ENCODE data around the gene MAFG. TPM values are rescaled to one million over a fixed set of nuclear protein-coding genes. Genes with fewer than 3 reads are reported as not detected.

Gene MAFG
- total and polyA plus RNA-seq, 2 experiments from 2014 or later: 17.2 to 33.4 TPM

- no peaks in the 10 kb centered on the region for H3K9me2 ChIP-seq (ENCODE audit: insufficient read depth)
- ATAC-seq (peak; percentile 3; the same call in 2 of the 3 replicates), DNase-seq (ENCODE audit: low spot score) (no peak)
- Mint-ChIP-seq H3K27ac (peak within 1 kb of the TSS; percentile 91; the same call in 1 of the 2 replicates), H3K27me3 (ENCODE audit: insufficient read depth, low read depth, poor library complexity) (peaks cover 46% of the 10 kb centered on the region), H3K36me3 (ENCODE audit: low read depth) (peaks cover 8% of the 10 kb centered on the region; the same call in 2 of the 3 replicates), H3K9me3 (no peaks in the 10 kb centered on the region; the same call in 2 of the 3 replicates), H3K4me1 (peaks cover 22% of the 10 kb centered on the region), H3K4me3 (peak within 1 kb of the TSS; percentile 84)
- no peaks in the 10 kb centered on the region for H3K27me3 ChIP-seq (ENCODE audit: insufficient read depth)
- H3K4me3 ChIP-seq: peak within 1 kb of the TSS; percentile 96
- H3K27ac ChIP-seq (ENCODE audit: low read depth): peak within 1 kb of the TSS; percentile 79
- H2AFZ ChIP-seq: peak within 1 kb of the TSS; percentile 87
- H3F3A ChIP-seq (replicated peaks; ENCODE audit: low read depth): peaks cover 38% of the 10 kb centered on the region
- peaks cover 12% of the 10 kb centered on the region for H3K4me1 ChIP-seq (ENCODE audit: insufficient read depth)
- H3K4me2 ChIP-seq: peak within 1 kb of the TSS; percentile 94
- 0 out of 2 replicates have a peak, but pooled peaks cover 4% of the 10 kb centered on the region for H3K79me2 ChIP-seq (replicated peaks; ENCODE audit: insufficient read depth)
- peaks cover 4% of the 10 kb centered on the region; the same call in 1 of the 2 replicates for H4K20me1 ChIP-seq (replicated peaks; ENCODE audit: insufficient read depth)
- TF ChIP-seq CREB1 (CRISPR knock-in tag; IDR thresholded peaks at IDR 0.05; ENCODE audit: low read depth) (peak; percentile 70), JUNB (IDR thresholded peaks at IDR 0.05; ENCODE audit: unreplicated experiment) (no peak)
- no peaks in the 10 kb centered on the region for H3K36me3 ChIP-seq (ENCODE audit: insufficient read depth)
Observed at GRCh38 chr17:81870981-81871386, 56.6 kb downstream of the MAFG start, which contains the start of gene ARHGDIA. Gene ARHGDIA, minus strand, starts transcription at chr17:81871337. Its CDS starts 1,407 bp downstream, at chr17:81869930.

GRCh38 chr17:81870131-81870980 is 57.2 kb downstream of the MAFG start:
- Histone ChIP-seq H3K27me3 (ENCODE audit: insufficient read depth) (no peaks in the 10 kb centered on the region), H3K4me3 (peak overlapping the region; percentile 85), H3F3A (replicated peaks; ENCODE audit: low read depth) (peaks cover 44% of the 10 kb centered on the region), H2AFZ (no peak overlapping the region), H4K20me1 (replicated peaks; ENCODE audit: insufficient read depth) (peaks cover 7% of the 10 kb centered on the region), H3K27ac (ENCODE audit: low read depth) (peak overlapping the region; percentile 79), H3K4me2 (peak overlapping the region; percentile 94), H3K79me2 (replicated peaks; ENCODE audit: insufficient read depth) (0 out of 2 replicates have a peak, but pooled peaks cover 4% of the 10 kb centered on the region), H3K4me1 (ENCODE audit: insufficient read depth) (peaks cover 12% of the 10 kb centered on the region), H3K36me3 (ENCODE audit: insufficient read depth) (no peaks in the 10 kb centered on the region), H3K9me2 (ENCODE audit: insufficient read depth) (no peaks in the 10 kb centered on the region)
- DNase-seq (ENCODE audit: low spot score) (peak; percentile 56), ATAC-seq (peak; percentile 8)
- TF ChIP-seq NANOG (IDR thresholded peaks at IDR 0.05; ENCODE audit: borderline replicate concordance): no peak
- peak; percentile 38; the same call in 1 of the 2 replicates for TF ChIP-seq POLR2AphosphoS5 (IDR thresholded peaks at IDR 0.05; ENCODE audit: low read depth)
- TF ChIP-seq JUNB (IDR thresholded peaks at IDR 0.05; ENCODE audit: unreplicated experiment): no peak
- peak overlapping the region; percentile 80 for H3K4me3 Mint-ChIP-seq
- peaks cover 8% of the 10 kb centered on the region; the same call in 2 of the 3 replicates for H3K36me3 Mint-ChIP-seq (ENCODE audit: low read depth)
- H3K27ac Mint-ChIP-seq: peak overlapping the region; percentile 91; the same call in 1 of the 2 replicates
- H3K4me1 Mint-ChIP-seq: peaks cover 22% of the 10 kb centered on the region
- H3K9me3 Mint-ChIP-seq: no peaks in the 10 kb centered on the region; the same call in 2 of the 3 replicates
- H3K27me3 Mint-ChIP-seq (ENCODE audit: insufficient read depth, low read depth, poor library complexity): peaks cover 46% of the 10 kb centered on the region

- peak overlapping the region; percentile 85 for H3K4me3 ChIP-seq
- peak overlapping the region; percentile 81 for H3K27ac ChIP-seq (ENCODE audit: low read depth)
- peaks cover 9% of the 10 kb centered on the region; the same call in 2 of the 3 replicates for H3K36me3 Mint-ChIP-seq (ENCODE audit: low read depth)
- H3K27ac Mint-ChIP-seq: peak overlapping the region; percentile 91
- peaks cover 53% of the 10 kb centered on the region for H3F3A ChIP-seq (replicated peaks; ENCODE audit: low read depth)
- ATAC-seq (peak; percentile 51), DNase-seq (ENCODE audit: low spot score) (peak; percentile 65)
- 0 out of 2 replicates have a peak, but pooled peaks cover 6% of the 10 kb centered on the region for H3K36me3 ChIP-seq (ENCODE audit: insufficient read depth)
- peaks cover 22% of the 10 kb centered on the region for H3K4me1 Mint-ChIP-seq
- no peak overlapping the region for H2AFZ ChIP-seq
- peak overlapping the region; percentile 80 for H3K4me3 Mint-ChIP-seq
- H3K4me1 ChIP-seq (ENCODE audit: insufficient read depth): peaks cover 12% of the 10 kb centered on the region
- peak overlapping the region; percentile 94 for H3K4me2 ChIP-seq
- H4K20me1 ChIP-seq (replicated peaks; ENCODE audit: insufficient read depth): peaks cover 13% of the 10 kb centered on the region
- peaks cover 7% of the 10 kb centered on the region; the same call in 1 of the 2 replicates for H3K79me2 ChIP-seq (replicated peaks; ENCODE audit: insufficient read depth)
- no peaks in the 10 kb centered on the region; the same call in 2 of the 3 replicates for H3K9me3 Mint-ChIP-seq
- H3K9me2 ChIP-seq (ENCODE audit: insufficient read depth): no peaks in the 10 kb centered on the region
- no peaks in the 10 kb centered on the region for H3K27me3 ChIP-seq (ENCODE audit: insufficient read depth)
- H3K27me3 Mint-ChIP-seq (ENCODE audit: insufficient read depth, low read depth, poor library complexity): peaks cover 45% of the 10 kb centered on the region
- no peak for TF ChIP-seq ZNF114 (CRISPR knock-in tag; IDR thresholded peaks at IDR 0.05)
- no peak for TF ChIP-seq JUNB (IDR thresholded peaks at IDR 0.05; ENCODE audit: unreplicated experiment)
- no peak for TF ChIP-seq EZH2 (IDR thresholded peaks at IDR 0.05; ENCODE audit: low read depth, unreplicated experiment)
Observed at GRCh38 chr17:81869221-81870130, 58.1 kb downstream of the MAFG start.
